HG03108 (cell line): ENCODE data around the gene GRPEL1.
A peak's percentile ranks its signal among the peaks of the same experiment; 100 is the strongest.

Experiments used
- ATAC-seq: cut with Tn5 transposase; IDR thresholded peaks from one replicate; pipeline ENCODE4 v1.9.1; 2021; ENCODE audit warnings: moderate library complexity; ENCODE audit not compliant: unreplicated experiment

GRPEL1 gene

GRCh38 chr4:7045961-7046921, 21.6 kb downstream of the GRPEL1 start:
- peak; percentile 22 for ATAC-seq

GRCh38 chr4:7045553-7045952, 22.3 kb downstream of the GRPEL1 start:
- ATAC-seq = no peak

- ATAC-seq = no peak
These were observed 23.5 kb downstream of the GRPEL1 start for GRCh38 chr4:7044137-7044930.

GRCh38 chr4:7043284-7044136, 24.4 kb downstream of the GRPEL1 start, which contains the start of gene TADA2B:
TSS of gene TADA2B (plus strand) at chr4:7043372. CDS start at chr4:7043580, 208 bp downstream.
- peak; percentile 1 for ATAC-seq

- peak; percentile 80 for ATAC-seq
These were observed 25.2 kb downstream of the GRPEL1 start for GRCh38 chr4:7042503-7043283.

- no peak for ATAC-seq
These were observed 25.9 kb downstream of the GRPEL1 start for GRCh38 chr4:7041801-7042502.

- ATAC-seq = no peak
These were observed 26.6 kb downstream of the GRPEL1 start for GRCh38 chr4:7041246-7041645.

- ATAC-seq = no peak
These were observed 27.1 kb downstream of the GRPEL1 start for GRCh38 chr4:7040765-7041164.

- no peak for ATAC-seq
These were observed 30.4 kb downstream of the GRPEL1 start for GRCh38 chr4:7037425-7037824.

GRCh38 chr4:7034262-7035081, 33.4 kb downstream of the GRPEL1 start:
- no peak for ATAC-seq

- no peak for ATAC-seq
These were observed 35.3 kb downstream of the GRPEL1 start for GRCh38 chr4:7032596-7032995.

- no peak for ATAC-seq
These were observed 36.1 kb downstream of the GRPEL1 start for GRCh38 chr4:7031558-7032449.

- no peak for ATAC-seq
These were observed 37.0 kb downstream of the GRPEL1 start for GRCh38 chr4:7030856-7031255.

- ATAC-seq = no peak
These were observed 37.9 kb downstream of the GRPEL1 start for GRCh38 chr4:7029921-7030320.

GRCh38 chr4:7029212-7029611, 38.7 kb downstream of the GRPEL1 start:
- ATAC-seq = no peak

GRCh38 chr4:7027913-7028312, 40.0 kb downstream of the GRPEL1 start:
- no peak for ATAC-seq

- no peak for ATAC-seq
These were observed 40.6 kb downstream of the GRPEL1 start for GRCh38 chr4:7027284-7027683.

- no peak for ATAC-seq
These were observed 41.8 kb downstream of the GRPEL1 start for GRCh38 chr4:7026107-7026506.
